ENCODE results near the gene PTGIS.
A peak's percentile ranks its signal among the peaks of the same experiment; 100 is the strongest.

PTGIS gene

GRCh38 chr20:49486064-49486463 lies 81.9 kb downstream of the PTGIS start:
- DNase-seq = no peak

GRCh38 chr20:49485563-49485962 lies 82.4 kb downstream of the PTGIS start:
- DNase-seq = no peak

- DNase-seq = peak; percentile 68
Observed at GRCh38 chr20:49484180-49485140, 83.5 kb downstream of the PTGIS start.

- DNase-seq = no peak
Observed at GRCh38 chr20:49483696-49484123, 84.2 kb downstream of the PTGIS start.

- no peak for DNase-seq
Observed at GRCh38 chr20:49483018-49483695, 84.8 kb downstream of the PTGIS start.

GRCh38 chr20:49482621-49483017 lies 85.3 kb downstream of the PTGIS start, which contains the start of gene KCNB1:
Gene KCNB1, minus strand, starts transcription at chr20:49482668. Its CDS starts 188 bp downstream, at chr20:49482480.
- DNase-seq = peak; percentile 82

- DNase-seq = no peak
Observed at GRCh38 chr20:49482173-49482572, 85.8 kb downstream of the PTGIS start.

- no peak for DNase-seq
Observed at GRCh38 chr20:49481116-49481515, 86.8 kb downstream of the PTGIS start.

GRCh38 chr20:49480236-49480635 lies 87.7 kb downstream of the PTGIS start:
- no peak for DNase-seq

- no peak for DNase-seq
Observed at GRCh38 chr20:49479785-49480184, 88.2 kb downstream of the PTGIS start.

- no peak for DNase-seq
Observed at GRCh38 chr20:49478754-49479689, 88.9 kb downstream of the PTGIS start.

- DNase-seq = no peak
Observed at GRCh38 chr20:49478266-49478665, 89.7 kb downstream of the PTGIS start.

- peak; percentile 9 for DNase-seq
Observed at GRCh38 chr20:49477200-49477599, 90.7 kb downstream of the PTGIS start.

GRCh38 chr20:49476016-49476355 lies 92.0 kb downstream of the PTGIS start:
- DNase-seq = no peak

- DNase-seq = no peak
Observed at GRCh38 chr20:49475292-49476015, 92.5 kb downstream of the PTGIS start.

- peak; percentile 25 for DNase-seq
Observed at GRCh38 chr20:49471397-49471796, 96.5 kb downstream of the PTGIS start.

- no peak for DNase-seq
Observed at GRCh38 chr20:49470922-49471321, 97.0 kb downstream of the PTGIS start.

GRCh38 chr20:49469060-49469459 lies 98.9 kb downstream of the PTGIS start:
- DNase-seq = no peak

GRCh38 chr20:49468412-49468811 lies 99.5 kb downstream of the PTGIS start:
- DNase-seq = no peak

GRCh38 chr20:49466114-49466912 lies 101.6 kb downstream of the PTGIS start:
- no peak for DNase-seq

- no peak for DNase-seq
Observed at GRCh38 chr20:49464556-49464955, 103.4 kb downstream of the PTGIS start.

Measured in NCI-H226 (cell line).